GM11168 (cell line): ENCODE results near the gene TNNI2.
"Not testable (repeated sequence)": the region's sequence is repeated elsewhere in the genome, so short reads cannot be mapped to it uniquely, and the experiment has no call there.

Experiments used
- in situ Hi-C: fragments of 300-500 bp; cut with MboI; formaldehyde crosslinking; loops from one replicate; pipeline ENCODE4 v1.12.0; 2022; ENCODE audit warnings: low sequenced_read_pairs; ENCODE audit not compliant: unreplicated experiment

Gene TNNI2

DNA sequence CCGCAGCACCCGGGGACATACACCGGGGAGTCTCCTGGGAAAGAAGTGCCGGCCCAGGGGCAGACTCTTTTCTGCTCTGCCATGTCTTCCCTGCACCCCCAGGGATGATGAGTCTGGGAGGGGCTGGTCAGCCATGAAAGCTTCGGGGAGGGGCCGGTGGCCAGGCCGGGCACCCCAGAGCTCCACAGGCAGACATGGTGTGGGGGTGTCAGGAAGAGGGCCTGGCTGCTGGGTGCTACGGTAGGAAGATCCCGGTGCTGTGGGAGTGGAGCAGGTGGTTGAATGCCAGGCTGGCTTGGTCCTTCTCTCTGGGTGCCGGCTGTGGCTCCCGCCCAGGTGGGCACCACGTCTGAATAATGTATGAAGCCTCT, 31.5 kb downstream of the TNNI2 start:
- in situ Hi-C loops: no loop called here

DNA sequence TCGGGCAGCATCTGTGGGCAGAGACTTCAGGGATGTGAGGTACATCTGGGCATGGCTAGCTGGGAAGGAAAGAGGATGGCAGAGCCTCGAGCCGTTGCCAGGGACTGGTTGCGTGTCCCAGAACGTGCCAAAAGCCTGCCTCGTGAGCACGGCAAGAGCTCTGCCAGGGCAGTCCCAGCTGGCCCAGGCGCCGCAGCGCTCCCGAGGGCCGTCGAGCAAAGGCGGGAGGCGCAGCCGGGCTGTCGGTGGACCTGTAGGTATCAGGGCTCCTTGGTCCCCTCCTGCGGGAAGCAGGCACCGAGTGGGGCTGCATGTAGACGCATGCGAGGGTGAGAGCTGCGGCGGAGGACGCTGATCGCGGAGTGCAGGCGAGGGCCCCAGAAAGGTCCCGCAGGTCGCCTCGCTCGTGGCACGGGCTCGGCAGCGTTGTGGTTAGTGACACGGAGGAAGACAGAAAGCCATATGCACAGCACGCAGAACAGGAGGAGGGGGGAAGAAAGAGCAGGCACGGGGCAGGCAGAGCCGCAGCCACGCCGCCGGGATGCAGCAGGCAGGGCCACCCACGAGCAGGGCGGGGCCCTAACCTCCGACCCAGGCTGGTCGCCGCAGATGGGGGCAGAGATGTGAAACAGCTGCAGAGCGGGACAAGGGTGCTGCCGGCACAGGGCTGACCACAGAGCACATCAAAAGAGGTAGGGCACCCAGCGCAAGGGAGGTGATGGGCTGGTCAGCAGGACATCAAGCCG, 32.1 kb downstream of the TNNI2 start:
- in situ Hi-C loops: no loop called here

DNA sequence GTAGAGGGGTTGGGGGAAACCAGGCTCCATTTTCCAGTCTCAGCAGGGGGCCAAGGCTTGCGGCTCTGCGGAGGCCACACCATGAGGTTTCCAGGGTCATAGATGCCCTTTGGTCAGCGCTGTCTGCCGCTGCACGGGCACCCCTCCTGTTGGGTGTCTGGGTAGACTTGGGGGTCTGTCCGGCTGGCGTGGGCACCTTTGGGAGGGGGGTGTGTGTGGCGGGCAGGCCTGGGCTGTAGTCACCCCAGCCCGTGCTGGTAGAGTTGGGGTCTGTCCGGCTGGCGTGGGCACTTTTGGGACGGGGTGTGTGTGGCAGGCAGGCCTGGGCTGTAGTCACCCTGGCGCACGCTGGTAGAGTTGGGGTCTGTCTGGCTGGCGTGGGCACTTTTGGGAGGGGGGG, 32.8 kb downstream of the TNNI2 start:
- in situ Hi-C loops: no loop called here

DNA sequence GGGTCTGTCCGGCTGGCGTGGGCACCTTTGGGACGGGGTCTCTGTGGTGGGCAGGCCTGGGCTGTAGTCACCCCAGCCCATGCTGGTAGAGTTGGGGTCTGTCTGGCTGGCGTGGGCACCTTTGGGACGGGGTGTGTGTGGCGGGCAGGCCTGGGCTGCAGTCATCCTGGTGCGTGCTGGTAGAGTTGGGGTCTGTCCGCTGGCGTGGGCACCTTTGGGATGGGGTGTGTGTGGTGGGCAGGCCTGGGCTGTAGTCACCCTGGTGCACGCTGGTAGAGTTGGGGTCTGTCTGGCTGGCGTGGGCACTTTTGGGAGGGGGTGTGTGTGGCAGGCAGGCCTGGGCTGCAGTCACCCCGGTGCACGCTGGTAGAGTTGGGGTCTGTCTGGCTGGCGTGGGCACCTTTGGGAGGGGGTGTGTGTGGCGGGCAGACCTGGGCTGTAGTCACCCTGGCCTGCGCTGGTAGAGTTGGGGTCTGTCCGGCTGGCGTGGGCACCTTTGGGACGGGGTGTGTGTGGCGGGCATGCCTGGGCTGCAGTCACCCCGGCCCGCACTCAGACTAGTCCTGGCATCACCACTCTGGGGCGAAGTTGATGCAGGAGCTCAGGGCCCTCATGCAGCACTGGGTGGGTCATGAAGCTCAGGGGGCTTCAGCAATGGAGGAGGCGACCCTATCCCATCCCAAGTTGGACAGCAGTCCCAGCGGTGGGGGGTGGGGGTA, 33.6 kb downstream of the TNNI2 start:
- in situ Hi-C loops: no loop called here

DNA sequence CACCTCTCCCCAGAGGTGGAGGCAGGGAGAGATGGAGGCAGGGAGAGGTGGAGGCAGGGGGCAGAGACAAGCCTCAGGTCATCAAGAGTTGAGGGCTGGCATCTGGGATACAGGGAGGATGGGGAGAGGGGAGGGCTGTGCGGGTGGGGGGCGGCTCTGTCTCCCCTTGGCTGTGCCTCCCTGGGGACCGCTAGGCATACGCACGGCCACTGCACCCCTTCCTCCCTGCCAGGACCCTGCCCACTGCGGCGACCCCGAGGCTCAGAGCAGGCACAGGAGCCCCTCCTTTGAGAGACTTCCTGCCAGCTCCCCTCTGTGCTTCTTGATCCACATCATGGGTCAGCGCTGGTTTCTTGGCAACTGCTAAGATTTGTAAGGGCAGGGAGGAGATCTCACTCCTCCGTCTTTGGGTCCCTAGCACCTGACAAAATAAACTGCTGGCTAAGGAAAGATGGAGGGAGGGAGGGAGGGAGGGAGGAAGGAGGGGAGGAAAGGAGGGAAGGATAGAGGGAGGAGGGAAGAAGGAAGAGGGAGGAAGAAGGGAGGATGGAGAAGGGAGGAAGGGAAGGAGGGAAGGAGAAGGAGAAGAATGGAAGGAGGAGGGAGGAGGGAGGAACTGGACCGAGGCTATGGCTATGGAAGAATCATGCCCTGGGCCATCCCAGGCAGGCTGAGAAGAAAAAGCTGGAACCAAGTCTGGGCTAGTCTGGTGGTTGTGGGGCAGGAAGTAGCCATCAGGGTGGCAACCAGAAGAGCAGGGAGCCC, 34.4 kb downstream of the TNNI2 start:
- in situ Hi-C loops: no loop called here

DNA sequence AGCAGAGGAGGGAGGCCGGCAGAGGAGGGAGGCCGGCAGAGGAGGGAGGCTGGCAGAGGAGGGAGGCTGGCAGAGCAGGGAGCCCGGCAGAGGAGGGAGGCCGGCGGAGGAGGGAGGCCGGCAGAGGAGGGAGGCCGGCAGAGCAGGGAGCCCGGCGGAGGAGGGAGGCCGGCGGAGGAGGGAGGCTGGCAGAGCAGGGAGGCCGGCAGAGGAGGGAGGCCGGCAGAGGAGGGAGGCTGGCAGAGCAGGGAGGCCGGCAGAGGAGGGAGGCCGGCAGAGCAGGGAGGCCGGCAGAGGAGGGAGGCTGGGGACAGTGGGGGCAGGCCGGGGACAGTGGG, 35.0 kb downstream of the TNNI2 start:
- in situ Hi-C loops: not testable (repeated sequence)

DNA sequence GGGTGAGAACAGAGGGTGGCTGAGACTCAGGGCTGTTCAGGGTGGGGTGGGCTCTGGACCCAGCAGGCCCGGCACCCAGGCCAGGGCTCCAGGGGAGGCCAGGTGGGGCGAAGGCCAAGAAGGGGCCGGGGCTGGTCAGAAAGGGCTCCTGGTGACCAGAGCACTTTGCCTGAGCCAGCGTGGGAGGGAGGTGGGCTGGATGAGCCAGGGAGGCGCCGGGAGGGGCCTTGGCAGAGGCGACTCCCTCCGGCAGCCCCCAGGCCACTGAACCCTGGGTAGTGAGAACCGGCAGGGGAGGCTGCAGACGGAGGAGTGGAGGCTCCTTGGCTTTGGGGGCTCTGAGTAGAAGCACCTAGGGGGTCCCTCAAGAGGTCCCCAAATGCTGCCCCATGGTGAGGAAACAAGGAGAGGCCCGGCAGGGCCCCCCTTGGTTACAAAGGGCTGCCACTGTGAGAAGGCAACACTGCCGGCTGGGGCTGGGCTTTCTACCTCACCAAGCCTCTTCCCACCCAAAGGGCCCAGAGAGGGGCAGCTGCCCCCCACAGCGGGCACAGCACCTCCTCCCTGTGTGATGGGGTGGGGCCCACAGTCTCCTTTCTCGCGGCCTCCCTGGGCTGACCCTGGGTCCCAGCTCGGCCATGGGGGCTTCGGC, 35.8 kb downstream of the TNNI2 start:
- in situ Hi-C loops: not testable (repeated sequence)

DNA sequence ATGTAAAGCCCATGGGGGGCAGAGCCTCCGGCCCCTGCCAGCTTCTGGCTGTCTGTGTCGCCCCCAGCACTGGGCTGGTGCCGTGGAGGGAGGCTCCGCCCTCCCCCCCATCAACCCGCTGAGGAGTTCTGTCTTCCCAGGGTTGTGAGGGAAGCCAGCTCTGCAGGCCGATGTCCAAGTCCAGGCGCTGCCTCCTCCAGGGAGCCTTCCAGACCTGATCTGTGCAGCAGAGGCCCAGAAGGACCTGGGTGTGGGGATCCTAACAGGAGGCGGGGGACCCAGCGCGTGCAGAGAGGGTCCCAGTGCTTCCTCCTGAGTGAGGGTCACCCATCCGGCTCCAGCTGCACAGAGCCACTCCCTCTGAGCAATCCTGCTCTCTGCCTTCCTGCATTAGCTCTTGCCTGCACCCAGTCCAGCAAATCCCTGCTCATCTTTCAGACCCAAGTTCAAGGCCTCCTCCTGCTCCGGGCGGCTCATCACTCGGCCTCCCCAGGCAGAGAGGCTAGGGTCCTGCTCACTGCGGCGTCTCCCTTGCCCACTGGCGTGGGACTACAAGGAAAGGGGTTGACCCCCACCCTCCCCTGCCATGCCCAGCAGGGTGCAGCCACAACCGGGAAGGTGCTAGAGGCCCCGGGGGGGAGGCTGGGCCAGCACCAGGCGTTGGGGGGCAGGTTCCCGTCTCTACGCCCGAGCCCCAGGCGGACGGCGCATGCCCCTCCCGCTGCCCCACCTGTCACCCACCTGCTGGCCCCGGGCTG, 36.5 kb downstream of the TNNI2 start:
- in situ Hi-C loops: no loop called here

DNA sequence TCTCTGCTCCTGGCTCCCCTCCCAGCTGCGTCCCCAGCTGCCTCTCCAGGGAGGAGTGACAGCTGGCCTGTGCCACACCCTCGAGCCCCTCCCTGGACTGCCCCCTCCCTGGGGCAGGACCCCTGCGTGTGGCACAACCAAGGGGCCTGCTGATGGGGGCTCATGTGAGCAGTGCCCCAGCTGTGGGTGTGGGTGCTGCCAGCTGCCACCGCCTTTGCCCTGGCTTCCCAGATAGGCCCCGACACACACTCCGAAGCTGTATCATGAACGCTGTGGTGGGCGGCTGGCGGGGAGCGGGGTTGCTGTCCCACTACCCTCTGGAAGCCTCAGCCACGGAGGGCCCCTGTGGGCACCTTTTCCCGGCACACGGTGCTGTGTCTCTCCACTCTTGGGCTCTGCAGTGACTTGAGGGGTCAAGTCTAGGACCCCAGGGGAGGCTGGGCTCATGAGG, 37.1 kb downstream of the TNNI2 start:
- in situ Hi-C loops: not testable (repeated sequence)

DNA sequence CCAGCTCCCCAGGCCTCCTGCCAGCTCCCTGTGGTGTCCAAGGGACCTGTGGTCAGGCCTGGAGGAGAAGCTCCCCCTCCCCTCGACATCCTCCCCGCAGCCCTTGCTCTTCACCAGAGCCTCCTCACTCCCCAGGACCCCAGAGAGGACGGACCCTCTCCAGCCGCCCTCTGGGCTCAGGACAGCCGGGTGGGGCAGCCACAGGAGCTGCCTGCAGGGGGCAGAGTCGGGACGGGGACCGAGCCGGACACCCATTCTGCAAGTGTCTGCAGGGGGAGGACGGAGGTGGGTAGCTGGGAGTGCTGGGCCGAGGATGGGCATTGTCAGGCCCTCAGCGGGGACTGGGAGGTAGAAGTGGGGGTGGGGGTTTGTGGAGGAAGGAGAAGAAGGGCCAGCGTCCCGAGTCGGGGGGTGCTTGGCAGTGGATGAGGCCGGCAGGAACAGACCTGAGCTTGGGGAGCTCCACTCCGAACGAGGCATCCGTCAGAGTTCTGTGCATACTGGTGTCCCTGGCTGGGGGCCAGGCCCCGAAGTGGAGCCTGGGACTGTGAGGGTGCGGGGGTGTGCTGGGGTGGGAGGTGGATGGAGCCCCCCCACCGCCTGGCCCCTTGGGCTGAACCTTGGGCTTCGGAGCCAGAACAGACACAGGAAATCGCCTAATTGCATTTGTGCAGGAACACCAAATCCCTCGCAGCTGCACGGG, 37.7 kb downstream of the TNNI2 start:
- in situ Hi-C loops: no loop called here

DNA sequence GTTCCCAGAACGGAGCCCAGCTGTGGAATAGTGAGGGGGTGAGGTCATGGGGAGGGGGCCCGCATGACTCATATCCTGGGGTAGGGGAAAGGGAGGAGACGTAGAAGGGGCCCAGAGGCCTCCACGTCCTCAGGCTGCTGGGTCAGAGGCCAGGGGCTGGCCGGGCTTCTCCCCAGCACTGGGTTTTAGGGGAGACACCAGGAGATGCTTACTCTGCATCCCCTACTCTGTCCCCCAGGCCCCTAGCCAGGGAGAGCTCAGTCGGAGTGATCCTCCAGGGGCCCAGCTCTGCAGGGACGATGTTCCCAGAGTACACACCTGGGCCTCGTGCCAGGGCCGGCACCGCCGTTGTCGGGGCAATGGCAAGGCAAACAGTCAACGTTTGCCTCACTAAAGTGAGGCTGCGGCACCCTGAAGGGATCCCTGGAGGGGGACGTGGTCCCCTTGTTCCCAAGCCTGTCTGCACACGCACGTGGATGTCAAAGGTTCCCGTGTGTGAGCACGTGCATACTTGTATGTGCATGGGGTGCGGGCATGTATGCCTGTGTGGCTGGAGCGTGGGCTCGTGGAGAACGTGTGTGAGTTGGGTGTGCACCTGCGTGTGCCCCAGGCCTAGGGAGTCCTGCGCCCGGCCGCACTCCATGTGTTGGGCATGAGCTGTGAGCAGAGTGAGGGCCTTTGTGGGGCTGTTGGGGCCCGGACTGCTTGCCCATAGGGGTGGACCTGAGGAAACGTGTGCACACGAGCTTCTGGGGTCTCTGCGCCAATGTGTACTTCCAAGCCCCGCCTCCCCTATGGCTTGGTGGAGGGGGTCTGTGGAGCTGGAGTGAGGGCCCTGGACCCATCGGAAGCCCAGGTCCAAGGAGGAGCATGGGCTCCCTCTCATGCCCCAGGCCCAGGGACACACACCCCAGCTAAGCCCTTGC, 38.7 kb downstream of the TNNI2 start:
- in situ Hi-C loops: no loop called here

DNA sequence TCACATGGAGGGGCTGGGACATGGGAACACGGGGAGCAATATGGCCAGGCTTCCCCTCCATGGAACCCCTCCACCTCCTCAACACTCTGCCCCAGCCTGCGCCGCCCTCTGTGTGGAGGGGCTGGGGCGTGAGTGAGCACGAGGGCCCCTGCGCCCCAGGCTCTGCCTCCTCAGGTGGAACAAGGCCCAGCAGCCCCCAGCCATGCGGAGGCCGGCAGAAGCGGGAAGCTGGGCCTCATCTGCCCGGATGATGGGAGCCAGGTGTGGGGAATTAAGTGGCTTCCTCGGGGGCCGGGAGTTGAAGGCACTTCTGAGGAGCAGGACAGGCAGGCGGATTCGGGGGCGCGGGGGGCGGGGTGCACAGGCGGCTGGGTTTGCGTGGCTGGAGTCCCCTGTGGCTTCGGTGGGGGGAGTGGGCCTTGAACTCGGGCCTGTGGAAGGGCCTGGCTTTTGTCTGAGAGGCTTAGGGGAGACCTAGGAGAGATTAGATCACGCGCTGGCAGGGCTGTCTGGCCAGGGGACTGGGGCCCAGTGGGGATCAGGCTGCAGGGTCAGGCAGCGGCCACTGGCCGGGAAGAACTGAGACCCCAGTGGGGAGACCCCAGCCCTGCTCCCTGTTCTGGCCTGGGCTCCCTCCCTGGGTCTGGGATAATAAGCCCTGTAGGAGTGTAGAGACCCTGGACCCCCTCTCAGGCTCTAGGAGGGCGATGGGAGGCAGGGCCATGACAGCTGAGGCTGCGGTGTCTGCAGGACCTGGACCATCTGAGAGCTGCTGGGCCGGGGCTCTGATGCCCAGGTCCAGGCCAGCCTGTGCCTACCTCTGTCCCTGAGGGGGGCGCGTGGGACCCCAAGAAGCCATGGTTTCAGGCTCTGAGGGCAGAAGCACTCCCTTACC, 39.6 kb downstream of the TNNI2 start:
- in situ Hi-C loops: no loop called here

DNA sequence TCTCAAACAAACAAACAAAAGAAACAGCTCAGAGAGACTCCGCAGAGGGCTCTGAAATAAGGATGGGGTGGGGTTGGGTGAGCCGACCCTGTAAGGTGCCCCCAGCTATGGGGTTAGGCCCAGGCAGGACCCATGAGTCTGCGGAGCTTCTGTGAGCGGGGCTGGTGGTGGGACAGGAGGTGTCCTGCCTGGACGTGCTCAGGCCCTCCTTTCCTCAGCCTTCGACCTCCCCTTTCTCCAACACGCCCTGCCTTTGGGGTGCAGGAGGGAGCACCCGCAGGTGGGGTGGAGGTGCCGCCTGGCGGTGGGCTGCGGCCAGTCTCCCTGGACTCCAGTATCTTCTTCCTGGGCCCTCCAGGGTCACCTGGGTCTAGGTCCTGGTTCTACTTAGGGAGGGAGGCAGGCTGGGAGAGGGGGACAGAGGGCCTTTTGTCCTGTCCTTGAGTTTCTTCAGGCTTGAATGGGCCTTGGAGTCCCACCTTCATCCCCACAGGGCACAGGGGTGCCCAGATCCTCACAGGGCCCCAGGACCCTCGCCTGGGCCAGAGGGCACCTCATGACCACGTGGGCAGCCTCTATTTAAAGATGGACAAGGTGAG, 40.7 kb downstream of the TNNI2 start:
- in situ Hi-C loops: no loop called here

DNA sequence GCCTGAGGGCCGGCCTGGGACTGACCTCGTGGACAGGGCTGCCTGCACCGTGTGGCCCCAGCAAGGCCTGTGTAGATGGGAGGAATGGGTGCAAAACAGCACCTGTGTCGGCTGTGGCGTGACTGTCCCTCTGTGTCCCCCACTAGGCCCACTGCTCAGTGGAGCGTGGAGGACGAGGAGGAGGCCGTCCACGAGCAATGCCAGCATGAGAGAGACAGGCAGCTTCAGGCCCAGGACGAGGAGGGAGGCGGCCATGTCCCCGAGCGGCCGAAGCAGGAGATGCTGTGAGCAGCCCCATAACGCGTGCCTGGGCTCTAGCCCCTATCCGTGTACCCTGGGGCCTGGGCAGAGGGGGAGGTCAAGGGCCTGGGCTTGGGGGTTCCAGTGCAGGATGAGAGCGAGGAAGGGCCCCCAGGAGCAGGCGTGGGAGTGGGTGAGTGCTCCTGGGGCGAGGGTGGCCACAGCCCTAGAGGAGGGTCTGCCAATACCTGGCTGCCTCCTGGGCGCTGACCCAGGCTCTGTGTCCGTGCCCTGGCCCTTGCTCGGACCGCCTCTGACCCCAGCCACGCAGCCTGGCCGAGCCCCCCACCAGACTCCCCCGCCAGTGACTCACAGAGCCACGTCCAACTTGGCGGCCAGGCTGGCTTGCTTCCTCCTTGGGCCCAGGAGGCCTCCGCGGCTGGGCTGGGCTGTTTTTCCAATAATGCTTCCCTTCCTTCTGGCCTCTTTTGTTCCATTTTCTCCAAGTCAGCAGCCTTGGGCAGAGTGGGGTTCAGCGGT, 41.4 kb downstream of the TNNI2 start:
- in situ Hi-C loops: no loop called here

DNA sequence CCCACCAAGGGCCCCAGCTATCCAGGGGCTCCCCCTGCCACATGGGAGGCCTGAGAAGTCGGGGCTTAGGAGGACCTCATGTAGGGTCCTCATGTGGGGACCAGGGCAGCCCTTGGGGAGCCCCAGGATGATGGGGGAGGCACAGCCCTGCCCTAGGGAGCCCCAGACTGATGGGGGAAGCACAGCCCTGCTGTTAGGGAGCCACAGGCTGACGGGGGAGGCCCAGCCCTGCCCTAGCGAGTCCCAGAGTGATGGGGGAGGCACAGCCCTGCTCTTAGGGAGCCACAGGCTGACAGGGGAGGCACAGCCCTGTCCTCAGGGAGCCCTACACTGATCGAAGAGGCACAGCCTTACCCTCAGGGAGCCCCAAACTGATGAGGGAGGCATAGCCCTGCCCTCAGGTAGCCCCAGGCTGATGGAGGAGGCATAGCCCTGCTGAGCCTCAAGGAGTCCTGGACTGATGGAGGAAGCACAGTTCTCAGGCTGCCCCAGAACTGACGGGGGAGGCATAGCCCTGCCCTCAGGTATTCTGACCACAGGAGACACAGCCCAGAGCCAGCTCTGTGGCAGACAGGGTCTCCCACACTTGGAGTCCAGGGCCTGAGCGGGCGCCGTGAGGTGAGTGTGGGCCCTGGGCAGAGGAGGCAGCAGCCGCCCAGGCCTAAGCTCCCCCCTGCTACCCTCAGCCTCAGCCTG, 42.1 kb downstream of the TNNI2 start:
- in situ Hi-C loops: no loop called here
